CD4-positive, alpha-beta T cell treated with Interleukin-17A for 4 hours (primary cell): Measurements from ENCODE around the gene PRAF2.
A peak's percentile ranks its signal among the peaks of the same experiment; 100 is the strongest.

Experiments
- DNase-seq: peaks from one replicate; pipeline ENCODE4 v3.0.0-alpha.2; 2020; ENCODE audit warnings: mixed read lengths

Gene PRAF2

DNA sequence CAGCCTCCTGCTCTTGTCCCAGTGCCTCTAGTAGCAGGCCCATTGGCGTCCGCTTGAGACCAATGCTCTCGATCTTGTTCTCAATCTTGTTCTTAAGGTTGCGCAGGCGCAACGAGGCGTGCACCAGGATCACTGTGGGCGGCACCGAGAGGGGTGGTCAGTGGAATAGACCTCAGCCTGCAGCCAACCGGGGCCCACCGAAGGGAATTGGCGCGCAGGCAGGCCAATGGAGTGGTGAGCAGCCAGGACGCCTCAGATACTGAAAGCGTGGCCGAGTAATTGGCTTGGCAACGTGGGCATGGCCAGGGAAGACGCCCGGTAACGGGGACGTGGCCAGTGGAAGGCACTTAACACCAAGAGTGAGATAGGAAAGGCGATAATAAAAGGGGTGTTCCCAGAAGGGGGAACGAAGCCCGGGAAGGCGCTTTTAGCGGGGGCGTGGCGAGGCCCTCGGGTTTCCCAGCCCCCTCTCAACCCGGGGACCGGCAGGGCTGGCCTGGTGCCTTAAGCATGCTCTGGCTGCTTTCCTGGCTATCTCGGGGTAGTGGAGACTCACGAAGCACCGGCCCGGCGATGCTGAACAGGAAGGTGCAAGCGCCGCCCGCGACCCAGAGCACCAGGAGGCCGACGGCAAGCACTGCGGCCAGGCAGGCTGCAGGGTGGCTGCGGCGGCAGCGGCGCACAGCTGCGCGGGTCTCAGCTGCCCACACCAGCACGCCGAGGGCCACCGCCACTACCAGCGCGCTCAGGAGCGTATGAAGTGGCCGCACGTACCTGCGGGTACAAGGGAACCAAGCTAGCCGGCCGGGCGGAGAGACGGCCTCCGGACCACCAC lies 1.7 kb downstream of the PRAF2 start:
- DNase-seq, result no peak

DNA sequence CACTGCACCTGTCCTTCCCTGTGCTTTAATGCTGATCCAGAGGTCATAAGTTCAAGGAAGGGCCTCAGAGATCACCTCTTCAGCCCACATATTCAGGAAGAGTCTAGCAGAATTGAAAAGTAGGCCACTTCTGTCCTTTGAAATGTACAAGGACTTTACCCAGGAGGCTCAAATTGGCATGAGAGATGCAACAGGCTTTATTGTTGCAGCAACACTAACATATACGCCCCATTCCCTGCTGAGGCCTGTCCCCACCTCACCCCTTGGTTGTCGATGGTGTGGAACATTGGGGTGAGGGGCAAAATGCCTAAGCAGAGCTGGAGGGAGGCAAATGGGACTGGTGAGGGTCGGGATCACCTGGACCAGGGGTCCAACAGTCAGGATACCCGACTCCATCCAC lies 2.8 kb downstream of the PRAF2 start:
- no peak for DNase-seq

GRCh38 chrX:49069038-49069437 lies 4.8 kb downstream of the PRAF2 start:
- DNase-seq, result no peak

GRCh38 chrX:49067285-49068120 lies 6.3 kb downstream of the PRAF2 start:
- DNase-seq, result no peak

GRCh38 chrX:49066690-49067089 lies 7.1 kb downstream of the PRAF2 start:
- no peak for DNase-seq

DNA sequence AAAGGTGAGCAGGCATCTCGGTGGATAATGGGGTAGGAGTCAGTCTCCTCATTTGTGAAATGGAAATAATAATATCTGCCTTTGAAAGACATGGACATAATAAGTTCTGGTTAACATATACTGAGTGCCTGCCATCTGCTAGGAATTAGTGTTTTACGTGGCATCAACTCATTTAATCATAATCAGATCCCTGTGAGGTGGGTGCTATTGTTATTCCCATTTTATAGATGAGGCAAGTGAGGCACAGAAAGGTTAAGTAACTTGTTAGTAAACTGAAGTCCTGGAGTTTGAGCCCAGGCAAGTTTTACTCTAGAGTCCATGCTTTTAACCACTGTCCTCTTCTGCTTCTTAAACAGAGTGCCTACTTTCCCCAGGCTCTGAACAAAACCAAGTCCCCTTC lies 7.5 kb downstream of the PRAF2 start:
- no peak for DNase-seq

DNA sequence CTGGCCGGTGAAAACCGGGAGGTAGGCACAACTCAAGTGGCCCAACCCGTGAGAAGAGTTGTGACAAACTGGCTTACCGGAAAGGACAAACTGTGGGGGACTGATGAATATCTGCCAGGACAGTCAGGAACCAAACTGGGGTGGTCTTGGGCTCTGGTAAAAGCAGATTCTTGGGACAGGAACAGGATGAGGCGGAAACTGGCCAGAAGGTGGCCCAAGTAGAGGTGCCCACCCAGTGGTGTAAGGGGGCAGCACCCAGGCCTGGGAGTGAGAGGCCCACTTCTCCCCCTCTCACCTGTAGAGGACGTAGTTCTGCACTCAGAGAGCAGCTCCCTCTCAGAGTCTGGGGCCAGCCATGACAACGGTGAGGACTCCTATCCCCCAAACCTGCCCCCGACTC lies 9.1 kb downstream of the PRAF2 start:
- DNase-seq, result no peak

- no peak for DNase-seq
These were observed 9.5 kb downstream of the PRAF2 start for GRCh38 chrX:49064303-49064702.

GRCh38 chrX:49063715-49064114 lies 10.1 kb downstream of the PRAF2 start:
- DNase-seq, result no peak

DNA sequence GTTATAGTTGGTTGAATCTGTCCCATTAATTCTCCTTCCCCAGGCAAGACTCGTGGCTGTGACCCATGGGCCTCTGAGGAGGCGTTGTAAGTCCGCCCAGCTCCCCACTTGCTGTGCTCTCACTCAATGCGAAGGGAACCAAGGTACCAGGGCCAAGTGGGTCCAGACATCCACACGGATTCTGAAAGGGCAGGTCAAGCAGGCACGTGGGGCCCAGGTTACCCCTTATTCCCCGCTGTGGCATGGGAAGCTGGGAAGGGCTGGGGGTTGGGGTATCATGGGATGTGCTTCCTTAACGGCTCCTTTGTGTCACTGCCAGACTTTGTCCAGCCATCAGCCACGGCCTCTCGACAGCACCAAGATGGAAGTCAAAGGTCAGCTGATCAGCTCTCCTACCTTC lies 11.9 kb downstream of the PRAF2 start:
- no peak for DNase-seq

DNA sequence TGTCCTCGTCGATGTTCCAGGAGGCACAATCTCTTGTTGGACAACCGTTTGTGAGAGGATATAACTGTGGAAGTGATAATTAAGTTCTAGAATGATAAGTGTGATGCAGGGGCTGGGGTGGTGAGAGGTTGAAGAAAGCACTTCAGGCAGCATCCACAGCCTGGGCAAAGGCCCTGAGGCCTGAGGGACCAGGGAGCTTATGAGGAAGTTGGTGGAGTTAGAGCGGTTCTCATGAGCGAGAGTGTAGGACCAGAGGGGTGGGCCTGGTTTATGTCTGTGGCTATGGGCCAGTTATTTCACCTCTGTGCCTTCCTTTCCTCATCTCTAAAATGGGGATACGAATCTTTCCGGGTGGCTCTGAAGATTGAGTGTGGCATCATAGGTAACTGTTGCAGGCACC lies 12.3 kb downstream of the PRAF2 start:
- DNase-seq, result no peak

GRCh38 chrX:49060914-49061313 lies 12.9 kb downstream of the PRAF2 start:
- DNase-seq, result no peak

DNA sequence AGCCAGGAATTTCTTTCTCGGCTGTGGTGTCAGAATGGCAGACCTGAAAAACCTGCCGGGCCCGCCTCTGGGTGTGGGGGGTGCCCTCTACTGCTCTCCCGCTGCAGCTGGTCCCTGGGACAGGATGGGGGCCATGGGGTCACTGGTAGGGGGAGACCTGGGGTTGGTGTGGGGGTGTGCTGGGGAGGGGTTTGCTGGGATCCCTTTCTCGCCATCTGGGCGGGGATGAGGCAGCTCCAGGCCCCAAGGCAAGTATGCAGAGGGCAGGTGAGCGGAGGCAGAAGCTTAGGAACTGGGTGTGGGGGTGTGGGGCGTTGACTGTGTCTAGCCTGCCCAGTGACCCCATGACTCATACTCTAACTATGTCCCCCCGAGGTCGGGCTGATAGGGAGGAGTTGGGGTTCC lies 14.1 kb downstream of the PRAF2 start:
- no peak for DNase-seq

DNA sequence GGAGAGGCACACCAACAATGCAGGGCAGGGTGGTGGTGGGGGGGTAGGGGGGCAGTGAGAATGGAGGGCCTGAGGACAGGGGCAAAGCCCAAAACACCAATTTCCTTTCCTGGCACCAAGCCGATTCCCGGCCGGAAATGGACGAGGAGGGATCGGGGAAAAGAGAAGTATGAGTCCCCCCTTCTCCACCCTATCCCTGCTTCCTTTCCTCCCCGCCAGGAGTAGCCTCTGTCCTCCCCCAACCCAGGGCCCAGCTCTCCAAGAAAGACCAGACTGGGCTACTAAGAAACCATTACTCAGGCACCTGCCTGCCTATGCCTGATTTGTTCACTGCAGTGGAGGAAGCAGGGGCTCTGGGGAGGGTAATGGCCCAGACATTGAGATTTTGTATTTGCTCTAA lies 14.6 kb downstream of the PRAF2 start:
- no peak for DNase-seq

DNA sequence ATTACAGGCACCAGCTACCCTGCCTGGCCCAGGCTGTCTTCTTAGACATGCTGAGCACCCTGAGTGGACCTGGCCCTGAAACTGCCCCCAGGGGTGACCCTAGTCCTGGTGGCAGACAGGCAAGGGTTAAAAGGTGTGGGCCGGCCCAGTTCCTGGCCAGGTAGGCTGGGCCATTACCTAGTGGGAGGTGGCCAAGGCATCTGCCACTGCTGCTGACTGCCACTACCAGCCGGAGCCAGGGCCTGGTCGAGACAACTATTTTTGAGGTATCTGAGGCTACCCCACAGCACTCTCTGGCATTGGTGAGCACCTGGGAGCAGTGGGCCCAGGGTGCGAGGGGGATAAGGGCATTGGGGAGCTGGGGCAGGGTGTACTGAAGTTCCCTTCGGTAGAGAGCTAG lies 15.0 kb downstream of the PRAF2 start, which contains the start of gene CCDC120:
TSS of gene CCDC120 (plus strand) at position 206 of the 400 bp plus-strand sequence. CDS start 3,043 bp downstream, outside the sequence.
- no peak for DNase-seq

DNA sequence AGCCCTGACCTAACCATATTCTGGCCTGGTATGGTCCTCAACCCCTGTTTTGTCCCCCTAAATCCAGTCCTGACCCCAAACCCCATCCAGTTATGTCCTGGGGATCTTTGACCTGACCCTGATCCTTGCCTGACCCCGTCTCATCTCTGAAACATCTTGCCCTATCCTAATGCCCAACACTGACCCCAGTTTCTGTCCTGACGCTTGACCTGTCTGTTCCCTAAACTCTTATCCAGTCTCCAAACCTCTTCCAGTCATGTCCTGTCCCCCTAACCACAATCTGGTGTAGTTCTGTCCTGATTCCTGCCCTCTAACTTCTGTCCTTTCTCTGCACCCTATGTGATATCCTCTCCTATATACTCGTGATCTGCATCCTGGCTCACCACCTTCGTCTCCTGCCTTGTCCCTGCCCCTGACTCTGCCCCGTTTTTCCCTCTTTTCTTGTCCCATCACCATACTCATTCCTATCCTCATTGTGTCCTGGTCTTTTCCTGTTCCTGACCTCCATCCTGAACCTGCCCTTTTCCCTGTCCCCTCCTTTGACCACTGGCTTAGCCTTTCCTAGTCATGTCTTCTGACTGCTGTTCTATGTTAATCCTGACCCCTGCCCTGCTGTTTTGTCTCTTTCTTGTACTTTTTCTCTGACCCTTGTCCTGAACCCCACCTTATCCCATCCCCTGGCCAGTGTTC lies 19.6 kb downstream of the PRAF2 start:
- DNase-seq, result no peak

DNA sequence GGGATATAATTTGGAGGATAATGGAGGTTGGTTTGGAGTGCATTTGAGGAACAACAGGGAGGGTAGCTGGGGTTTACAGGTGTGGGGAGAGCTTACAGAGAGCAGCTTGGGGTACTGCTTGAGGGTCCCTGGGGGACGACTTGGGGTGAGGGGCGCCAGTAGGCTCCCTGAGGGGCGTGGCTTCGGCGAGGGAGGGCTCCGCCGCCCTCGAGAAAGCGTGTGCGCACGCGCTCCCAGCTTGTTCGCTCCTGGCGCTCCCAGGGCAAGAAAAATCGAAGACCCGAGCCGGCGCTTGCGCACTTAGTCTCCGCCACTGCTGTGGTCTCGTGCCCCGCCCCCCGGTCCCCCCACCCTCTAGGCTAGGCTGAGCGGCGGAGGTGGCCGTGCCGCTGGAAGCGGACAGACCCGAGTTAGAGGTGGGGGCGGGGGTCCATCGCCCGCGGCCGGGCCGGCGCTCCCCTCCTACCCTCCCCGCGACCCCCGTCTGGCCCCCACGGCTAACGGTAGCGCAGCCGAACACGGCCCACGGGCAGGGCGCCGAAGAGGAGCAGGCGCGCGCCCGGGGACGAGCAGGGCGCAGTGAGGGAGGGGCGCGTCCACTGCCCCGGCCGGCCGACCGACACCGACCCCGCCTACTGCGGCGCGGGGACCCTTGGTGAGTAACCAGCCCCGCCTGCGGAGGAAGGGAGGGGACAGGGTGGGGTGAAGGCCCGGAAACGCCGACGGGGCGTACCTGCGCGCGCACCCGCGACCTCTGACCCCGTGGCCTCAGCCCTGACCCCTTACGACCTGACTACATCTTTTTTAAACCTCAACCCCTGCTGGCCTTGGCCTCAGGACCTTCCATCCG lies 20.4 kb downstream of the PRAF2 start:
- peak; percentile 80 for DNase-seq

DNA sequence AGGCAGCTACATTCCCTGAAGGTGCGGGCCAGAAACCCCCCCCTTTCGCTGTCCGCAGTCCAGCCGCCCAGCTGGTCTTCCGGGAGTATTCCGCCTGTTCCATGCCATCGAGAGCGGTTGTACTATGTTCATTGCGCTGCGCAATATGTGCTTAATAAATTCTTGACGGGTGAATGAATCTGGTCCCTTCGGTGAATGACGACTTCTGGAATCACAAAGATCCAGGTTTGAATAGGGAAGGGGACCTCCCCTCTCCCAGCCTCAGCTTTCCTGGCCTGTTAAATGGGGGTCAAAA lies 29.9 kb downstream of the PRAF2 start:
- DNase-seq, result no peak

- DNase-seq, result peak; percentile 97
These were observed 30.4 kb downstream of the PRAF2 start, which contains the start of gene TFE3 for GRCh38 chrX:49043220-49043986. TFE3 (minus strand) TSS chrX:49043357; CDS start chrX:49043226, 131 bp downstream.

DNA sequence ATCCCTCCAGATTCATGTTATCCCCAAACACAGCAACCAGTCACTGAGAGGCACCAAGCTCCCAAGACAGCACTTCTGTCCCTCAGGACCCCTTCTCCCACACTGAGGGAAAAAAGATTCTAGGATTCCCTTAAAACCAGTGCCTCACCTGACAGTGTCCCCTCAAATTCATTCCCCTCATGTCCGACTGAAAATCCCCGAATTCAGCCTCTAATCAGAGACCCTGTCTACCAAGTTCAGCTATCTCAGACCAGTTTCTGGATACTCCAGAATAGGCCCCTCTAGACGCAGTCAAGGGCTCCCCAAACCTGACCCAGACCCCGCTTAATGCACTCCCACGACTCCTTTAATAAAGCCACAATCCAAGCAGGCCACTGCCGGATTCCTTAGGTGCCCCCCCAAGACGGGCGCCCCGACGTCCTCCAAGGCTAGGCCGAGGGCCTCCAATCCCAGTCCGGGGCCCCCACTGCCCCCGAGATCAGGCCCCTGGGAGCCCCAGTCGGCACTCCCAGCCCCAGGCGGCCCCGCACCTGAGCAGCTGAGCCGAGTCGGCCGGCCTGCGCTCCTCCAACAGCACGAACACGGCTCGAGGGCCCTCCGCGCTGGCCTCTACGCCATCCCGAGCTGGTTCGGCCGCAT lies 31.1 kb downstream of the PRAF2 start:
- no peak for DNase-seq
